Muscle of arm (tissue), 12 donors: ENCODE measurements around the gene GOLGA6L26. TPM values are rescaled to one million over a fixed set of nuclear protein-coding genes. Genes with fewer than 3 reads are reported as not detected.

Experiments used
- polyA plus RNA-seq, 12 donors: library from polyadenylated mRNA; unstranded; fragments of 120-200 nt; gene quantifications; one replicate each; pipeline ENCODE4 v1.2.1, GENCODE V29; 2013; ENCODE audit not compliant: insufficient read length in 12 of 12

GOLGA6L26 gene
- polyA plus RNA-seq, 12 donors, result not detected

Other genes with a start within 250 kb of the GOLGA6L26 start
- gene GOLGA6L1, start 197.4 kb downstream of the GOLGA6L26 start, polyA plus RNA-seq, result under 1 TPM in 2 of 12 donors, not detected in 10; 0.07 to 0.08 TPM
- 1 to 10 TPM in 3 of 12 donors, under 1 TPM in 7, not detected in 2; 0.37 to 2.0 (median 0.61) TPM for gene GOLGA8S, start 20.6 kb upstream of the GOLGA6L26 start, polyA plus RNA-seq
- gene GOLGA6L2, start 113.0 kb upstream of the GOLGA6L26 start, polyA plus RNA-seq, result not detected
- 1 to 10 TPM in 10 of 12 donors, not detected in 2; 1.7 to 6.8 (median 4.0) TPM for gene MKRN3, start 231.5 kb upstream of the GOLGA6L26 start, polyA plus RNA-seq